ENCODE measurements around the gene PRRT2. TPM values are rescaled to one million over a fixed set of nuclear protein-coding genes. Genes with fewer than 3 reads are reported as not detected.

Gene PRRT2
- total RNA-seq, 2 experiments from 2014 or later, result 2.2 to 2.3 TPM

GRCh38 chr16:29839822-29840221 is 27.8 kb downstream of the PRRT2 start:
- Mint-ChIP-seq H3K4me1 (ENCODE audit: low read depth) (no peaks in the 10 kb centered on the region), H3K4me3 (no peak overlapping the region), H3K27ac (no peak overlapping the region), H3K36me3 (ENCODE audit: low read depth) (peaks cover 83% of the 10 kb centered on the region), H3K9me3 (no peaks in the 10 kb centered on the region), H3K27me3 (no peaks in the 10 kb centered on the region)
- no peaks in the 10 kb centered on the region for H3K27me3 ChIP-seq (ENCODE audit: control insufficient read depth in 1 of 2, insufficient read depth in 2 of 2, low read length in 2 of 2)
- ChIA-PET CTCF (interaction anchor here (0.7 to 2.9 kb wide), 4 partner anchors 9 to 216 kb away, joined by 3 to 19 read pairs (median 3); no protein-coding TSS in a partner anchor), POLR2A (interaction anchor here (0.9 to 2.0 kb wide), 2 partner anchors 12 to 32 kb away, joined by 3 to 7 read pairs; no protein-coding TSS in a partner anchor)
- no peaks in the 10 kb centered on the region for H3K9me3 ChIP-seq (ENCODE audit: control insufficient read depth in 1 of 2, insufficient read depth in 1 of 2, low read length in 2 of 2)
- intact Hi-C loops (cut with DNase I, micrococcal nuclease), result no loop called here
- ATAC-seq (ENCODE audit: poor library complexity) (no peak), DNase-seq (no peak)
- H3K4me3 ChIP-seq (ENCODE audit: low read length), result no peak overlapping the region
- H3K36me3 ChIP-seq (ENCODE audit: insufficient read depth, low read length), result peaks cover 92% of the 10 kb centered on the region
- no peak for TF ChIP-seq CTCF (IDR thresholded peaks at IDR 0.05)
- H3K4me1 ChIP-seq (ENCODE audit: insufficient read depth, low read length), result no peaks in the 10 kb centered on the region
- no peak overlapping the region for H3K27ac ChIP-seq (ENCODE audit: low read depth in 1 of 2, low read length in 2 of 2)

- Mint-ChIP-seq H3K4me1 (ENCODE audit: low read depth) (no peaks in the 10 kb centered on the region), H3K27me3 (no peaks in the 10 kb centered on the region), H3K27ac (no peak overlapping the region), H3K36me3 (ENCODE audit: low read depth) (peaks cover 83% of the 10 kb centered on the region), H3K9me3 (no peaks in the 10 kb centered on the region), H3K4me3 (no peak overlapping the region)
- no peaks in the 10 kb centered on the region for H3K27me3 ChIP-seq (ENCODE audit: control insufficient read depth in 1 of 2, insufficient read depth in 2 of 2, low read length in 2 of 2)
- no peaks in the 10 kb centered on the region for H3K4me1 ChIP-seq (ENCODE audit: insufficient read depth, low read length)
- peaks cover 92% of the 10 kb centered on the region for H3K36me3 ChIP-seq (ENCODE audit: insufficient read depth, low read length)
- ATAC-seq (ENCODE audit: poor library complexity) (no peak), DNase-seq (no peak)
- POLR2A ChIA-PET, result interaction anchor here (0.9 to 2.0 kb wide), 2 partner anchors 12 to 33 kb away, joined by 3 to 7 read pairs; no protein-coding TSS in a partner anchor
- H3K4me3 ChIP-seq (ENCODE audit: low read length), result no peak overlapping the region
- H3K9me3 ChIP-seq (ENCODE audit: control insufficient read depth in 1 of 2, insufficient read depth in 1 of 2, low read length in 2 of 2), result no peaks in the 10 kb centered on the region
- TF ChIP-seq CTCF (IDR thresholded peaks at IDR 0.05), result no peak
- CTCF ChIA-PET, result interaction anchor here (0.7 to 2.9 kb wide), 4 partner anchors 8 to 215 kb away, joined by 3 to 19 read pairs (median 3); no protein-coding TSS in a partner anchor
- H3K27ac ChIP-seq (ENCODE audit: low read depth in 1 of 2, low read length in 2 of 2), result no peak overlapping the region
- intact Hi-C loops (cut with DNase I, micrococcal nuclease), result no loop called here
Measured at GRCh38 chr16:29840240-29840639, 28.2 kb downstream of the PRRT2 start.

GRCh38 chr16:29841631-29842030 is 29.6 kb downstream of the PRRT2 start:
- Mint-ChIP-seq H3K27ac (no peak overlapping the region), H3K27me3 (no peaks in the 10 kb centered on the region), H3K4me3 (no peak overlapping the region), H3K9me3 (no peaks in the 10 kb centered on the region), H3K36me3 (ENCODE audit: low read depth) (peaks cover 84% of the 10 kb centered on the region), H3K4me1 (ENCODE audit: low read depth) (no peaks in the 10 kb centered on the region)
- H3K4me3 ChIP-seq (ENCODE audit: low read length), result no peak overlapping the region
- DNase-seq (no peak), ATAC-seq (ENCODE audit: poor library complexity) (no peak)
- CTCF ChIA-PET, result interaction anchor here (1.1 kb wide), 2 partner anchors 34 to 74 kb away, joined by 3 read pairs; no protein-coding TSS in a partner anchor
- H3K36me3 ChIP-seq (ENCODE audit: insufficient read depth, low read length), result peaks cover 92% of the 10 kb centered on the region
- H3K27me3 ChIP-seq (ENCODE audit: control insufficient read depth in 1 of 2, insufficient read depth in 2 of 2, low read length in 2 of 2), result no peaks in the 10 kb centered on the region
- no peak overlapping the region for H3K27ac ChIP-seq (ENCODE audit: low read depth in 1 of 2, low read length in 2 of 2)
- no peaks in the 10 kb centered on the region for H3K4me1 ChIP-seq (ENCODE audit: insufficient read depth, low read length)
- no peaks in the 10 kb centered on the region for H3K9me3 ChIP-seq (ENCODE audit: control insufficient read depth in 1 of 2, insufficient read depth in 1 of 2, low read length in 2 of 2)
- POLR2A ChIA-PET, result interaction anchor here (2.0 kb wide), 1 partner anchor 34 kb away, joined by 7 read pairs; no protein-coding TSS in a partner anchor
- no peak for TF ChIP-seq CTCF (IDR thresholded peaks at IDR 0.05)
- intact Hi-C loops (cut with DNase I, micrococcal nuclease), result no loop called here
